H1 (cell line): ENCODE results near the gene DPP10. TPM values are rescaled to one million over a fixed set of nuclear protein-coding genes. Genes with fewer than 3 reads are reported as not detected.

Source experiments
- JUND ChIP-seq: IDR thresholded peaks from 2 replicates; pipeline ENCODE4 v1.6.1; 2011; ENCODE audit warnings: mild to moderate bottlenecking, improper control_type of control experiment, low read length
- NANOG ChIP-seq: IDR thresholded peaks from 2 replicates; pipeline ENCODE4 v1.6.1; 2011; ENCODE audit warnings: low read length, low read depth, mild to moderate bottlenecking, inconsistent platforms; ENCODE audit not compliant: insufficient read depth, poor library complexity, severe bottlenecking
- RAD21 ChIP-seq, 2 experiments: IDR thresholded peaks in 1 of 2; conservative IDR thresholded peaks in 1 of 2; 2 replicates each; pipeline ENCODE4 v1.6.1; 2011; ENCODE audit warnings: low read depth in 2 of 2, low read length in 2 of 2, improper control_type of control experiment in 1 of 2, inconsistent platforms in 1 of 2, mild to moderate bottlenecking in 1 of 2, moderate library complexity in 1 of 2
- RXRA ChIP-seq: IDR thresholded peaks from 2 replicates; pipeline ENCODE4 v1.6.1; 2011; ENCODE audit warnings: low read depth, mild to moderate bottlenecking, low read length, moderate library complexity; ENCODE audit not compliant: insufficient read depth
- SAP30 ChIP-seq: fragments of 300-600 bp; sonication (generic); IDR thresholded peaks from 2 replicates; pipeline ENCODE4 v1.7.1; 2012; ENCODE audit warnings: low read length, moderate library complexity, mild to moderate bottlenecking, inconsistent platforms; ENCODE audit not compliant: insufficient read depth, insufficient replicate concordance
- SIN3A ChIP-seq, 2 experiments: IDR thresholded peaks in 1 of 2; conservative IDR thresholded peaks in 1 of 2; 2 replicates each; pipeline ENCODE4 v1.6.1; 2011 to 2012; ENCODE audit warnings: low read length in 2 of 2, improper control_type of control experiment in 1 of 2, low read depth in 1 of 2, mild to moderate bottlenecking in 1 of 2
- TAF7 ChIP-seq: optimal IDR thresholded peaks from 2 replicates; pipeline ENCODE3; 2011; ENCODE audit warnings: low read depth, mild to moderate bottlenecking, inconsistent platforms, low read length, moderate library complexity, borderline replicate concordance
- TEAD4 ChIP-seq: IDR thresholded peaks from 2 replicates; pipeline ENCODE4 v1.6.1; 2012; ENCODE audit warnings: low read depth, low read length, inconsistent platforms, mixed read lengths
- polyA plus RNA-seq, 7 experiments: library from polyadenylated mRNA; depleted of rRNA in 3 of 7; stranded (reverse) in 5 of 7; unstranded in 2 of 7; fragments of >200 nt in 5 of 7; fragments of 200-250 nt in 2 of 7; gene quantifications; 1 replicate in 5 of 7; 2 replicates in 1 of 7; 4 replicates in 1 of 7; pipeline versions ENCODE4 v1.2.1 to v1.2.3, GENCODE V29; 2011 to 2013; ENCODE audit warnings: missing spikeins in 2 of 7, mixed read lengths in 2 of 7
- total RNA-seq: library from RNA; stranded (reverse); fragmentation: NEBNext Ultra II Directional; extraction: Animal tissue kit (Norgen Biotek cat#: 25700); gene quantifications from 2 replicates; pipeline ENCODE4 v1.2.1, GENCODE V29; 2021
- TF ChIP-seq, protein P1 (sequence below): fragments of 300-600 bp; sonication (generic); IDR thresholded peaks from 2 replicates; pipeline ENCODE4 v1.7.1; 2012; ENCODE audit warnings: low read length, moderate library complexity, mild to moderate bottlenecking, inconsistent platforms; ENCODE audit not compliant: insufficient replicate concordance
- TF ChIP-seq, protein P2 (sequence below): IDR thresholded peaks from 2 replicates; pipeline ENCODE4 v1.6.1; 2012; ENCODE audit warnings: inconsistent platforms

The DPP10 gene
- total and polyA plus RNA-seq, 2 of the 8 experiments (the other 6 are each of a cell fraction or from before 2014, with no cell fraction given), result 3.3 to 7.2 TPM

DNA sequence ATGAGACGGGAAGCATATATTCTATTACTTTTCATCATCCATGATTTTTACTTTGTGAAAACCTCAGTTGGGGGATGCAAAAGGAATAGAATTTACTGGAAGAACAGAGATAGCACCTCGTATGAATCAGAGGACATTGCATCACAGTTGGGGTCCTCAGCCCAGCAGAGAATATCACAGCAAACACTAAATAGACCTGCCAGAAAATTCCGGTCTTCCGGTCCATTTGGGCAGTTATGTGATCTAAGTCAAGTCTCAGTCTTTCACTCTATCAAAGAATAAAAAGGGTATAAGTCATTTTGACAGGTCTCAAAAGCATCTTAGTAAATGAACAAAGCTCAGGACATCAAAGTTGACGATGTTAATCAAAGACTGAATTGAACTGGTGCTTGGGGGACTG, 1100.6 kb downstream of the DPP10 start (continued):
- TF ChIP-seq SIN3A (conservative IDR thresholded peaks at IDR 0.05 in 1 of 2, IDR thresholded peaks at IDR 0.05 in 1 of 2; ENCODE audit: low read depth in 1 of 2, low read length in 2 of 2) (no peak), RAD21 (IDR thresholded peaks at IDR 0.05 in 1 of 2, conservative IDR thresholded peaks at IDR 0.05 in 1 of 2; ENCODE audit: low read depth in 2 of 2, low read length in 2 of 2) (no peak), TAF7 (no peak), RXRA (no peak), JUND (no peak), NANOG (no peak), SAP30 (no peak), TEAD4 (no peak)
- TF ChIP-seq, protein P1, sequence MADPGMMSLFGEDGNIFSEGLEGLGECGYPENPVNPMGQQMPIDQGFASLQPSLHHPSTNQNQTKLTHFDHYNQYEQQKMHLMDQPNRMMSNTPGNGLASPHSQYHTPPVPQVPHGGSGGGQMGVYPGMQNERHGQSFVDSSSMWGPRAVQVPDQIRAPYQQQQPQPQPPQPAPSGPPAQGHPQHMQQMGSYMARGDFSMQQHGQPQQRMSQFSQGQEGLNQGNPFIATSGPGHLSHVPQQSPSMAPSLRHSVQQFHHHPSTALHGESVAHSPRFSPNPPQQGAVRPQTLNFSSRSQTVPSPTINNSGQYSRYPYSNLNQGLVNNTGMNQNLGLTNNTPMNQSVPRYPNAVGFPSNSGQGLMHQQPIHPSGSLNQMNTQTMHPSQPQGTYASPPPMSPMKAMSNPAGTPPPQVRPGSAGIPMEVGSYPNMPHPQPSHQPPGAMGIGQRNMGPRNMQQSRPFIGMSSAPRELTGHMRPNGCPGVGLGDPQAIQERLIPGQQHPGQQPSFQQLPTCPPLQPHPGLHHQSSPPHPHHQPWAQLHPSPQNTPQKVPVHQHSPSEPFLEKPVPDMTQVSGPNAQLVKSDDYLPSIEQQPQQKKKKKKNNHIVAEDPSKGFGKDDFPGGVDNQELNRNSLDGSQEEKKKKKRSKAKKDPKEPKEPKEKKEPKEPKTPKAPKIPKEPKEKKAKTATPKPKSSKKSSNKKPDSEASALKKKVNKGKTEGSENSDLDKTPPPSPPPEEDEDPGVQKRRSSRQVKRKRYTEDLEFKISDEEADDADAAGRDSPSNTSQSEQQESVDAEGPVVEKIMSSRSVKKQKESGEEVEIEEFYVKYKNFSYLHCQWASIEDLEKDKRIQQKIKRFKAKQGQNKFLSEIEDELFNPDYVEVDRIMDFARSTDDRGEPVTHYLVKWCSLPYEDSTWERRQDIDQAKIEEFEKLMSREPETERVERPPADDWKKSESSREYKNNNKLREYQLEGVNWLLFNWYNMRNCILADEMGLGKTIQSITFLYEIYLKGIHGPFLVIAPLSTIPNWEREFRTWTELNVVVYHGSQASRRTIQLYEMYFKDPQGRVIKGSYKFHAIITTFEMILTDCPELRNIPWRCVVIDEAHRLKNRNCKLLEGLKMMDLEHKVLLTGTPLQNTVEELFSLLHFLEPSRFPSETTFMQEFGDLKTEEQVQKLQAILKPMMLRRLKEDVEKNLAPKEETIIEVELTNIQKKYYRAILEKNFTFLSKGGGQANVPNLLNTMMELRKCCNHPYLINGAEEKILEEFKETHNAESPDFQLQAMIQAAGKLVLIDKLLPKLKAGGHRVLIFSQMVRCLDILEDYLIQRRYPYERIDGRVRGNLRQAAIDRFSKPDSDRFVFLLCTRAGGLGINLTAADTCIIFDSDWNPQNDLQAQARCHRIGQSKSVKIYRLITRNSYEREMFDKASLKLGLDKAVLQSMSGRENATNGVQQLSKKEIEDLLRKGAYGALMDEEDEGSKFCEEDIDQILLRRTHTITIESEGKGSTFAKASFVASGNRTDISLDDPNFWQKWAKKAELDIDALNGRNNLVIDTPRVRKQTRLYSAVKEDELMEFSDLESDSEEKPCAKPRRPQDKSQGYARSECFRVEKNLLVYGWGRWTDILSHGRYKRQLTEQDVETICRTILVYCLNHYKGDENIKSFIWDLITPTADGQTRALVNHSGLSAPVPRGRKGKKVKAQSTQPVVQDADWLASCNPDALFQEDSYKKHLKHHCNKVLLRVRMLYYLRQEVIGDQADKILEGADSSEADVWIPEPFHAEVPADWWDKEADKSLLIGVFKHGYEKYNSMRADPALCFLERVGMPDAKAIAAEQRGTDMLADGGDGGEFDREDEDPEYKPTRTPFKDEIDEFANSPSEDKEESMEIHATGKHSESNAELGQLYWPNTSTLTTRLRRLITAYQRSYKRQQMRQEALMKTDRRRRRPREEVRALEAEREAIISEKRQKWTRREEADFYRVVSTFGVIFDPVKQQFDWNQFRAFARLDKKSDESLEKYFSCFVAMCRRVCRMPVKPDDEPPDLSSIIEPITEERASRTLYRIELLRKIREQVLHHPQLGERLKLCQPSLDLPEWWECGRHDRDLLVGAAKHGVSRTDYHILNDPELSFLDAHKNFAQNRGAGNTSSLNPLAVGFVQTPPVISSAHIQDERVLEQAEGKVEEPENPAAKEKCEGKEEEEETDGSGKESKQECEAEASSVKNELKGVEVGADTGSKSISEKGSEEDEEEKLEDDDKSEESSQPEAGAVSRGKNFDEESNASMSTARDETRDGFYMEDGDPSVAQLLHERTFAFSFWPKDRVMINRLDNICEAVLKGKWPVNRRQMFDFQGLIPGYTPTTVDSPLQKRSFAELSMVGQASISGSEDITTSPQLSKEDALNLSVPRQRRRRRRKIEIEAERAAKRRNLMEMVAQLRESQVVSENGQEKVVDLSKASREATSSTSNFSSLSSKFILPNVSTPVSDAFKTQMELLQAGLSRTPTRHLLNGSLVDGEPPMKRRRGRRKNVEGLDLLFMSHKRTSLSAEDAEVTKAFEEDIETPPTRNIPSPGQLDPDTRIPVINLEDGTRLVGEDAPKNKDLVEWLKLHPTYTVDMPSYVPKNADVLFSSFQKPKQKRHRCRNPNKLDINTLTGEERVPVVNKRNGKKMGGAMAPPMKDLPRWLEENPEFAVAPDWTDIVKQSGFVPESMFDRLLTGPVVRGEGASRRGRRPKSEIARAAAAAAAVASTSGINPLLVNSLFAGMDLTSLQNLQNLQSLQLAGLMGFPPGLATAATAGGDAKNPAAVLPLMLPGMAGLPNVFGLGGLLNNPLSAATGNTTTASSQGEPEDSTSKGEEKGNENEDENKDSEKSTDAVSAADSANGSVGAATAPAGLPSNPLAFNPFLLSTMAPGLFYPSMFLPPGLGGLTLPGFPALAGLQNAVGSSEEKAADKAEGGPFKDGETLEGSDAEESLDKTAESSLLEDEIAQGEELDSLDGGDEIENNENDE, result no peak
- TF ChIP-seq, protein P2, sequence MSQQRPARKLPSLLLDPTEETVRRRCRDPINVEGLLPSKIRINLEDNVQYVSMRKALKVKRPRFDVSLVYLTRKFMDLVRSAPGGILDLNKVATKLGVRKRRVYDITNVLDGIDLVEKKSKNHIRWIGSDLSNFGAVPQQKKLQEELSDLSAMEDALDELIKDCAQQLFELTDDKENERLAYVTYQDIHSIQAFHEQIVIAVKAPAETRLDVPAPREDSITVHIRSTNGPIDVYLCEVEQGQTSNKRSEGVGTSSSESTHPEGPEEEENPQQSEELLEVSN, result no peak
